Mammary epithelial cell (primary cell): Measurements from ENCODE around the gene MCF2L.

Experiments
- CTCF ChIP-seq, 2 donors: IDR thresholded peaks in 1 of 2; conservative IDR thresholded peaks in 1 of 2; 2 replicates each; pipeline ENCODE4 v1.5.1; 2011 to 2012; ENCODE audit warnings: inconsistent platforms in 2 of 2, low read length in 2 of 2, mild to moderate bottlenecking in 2 of 2, control low read depth in 1 of 2, low read depth in 1 of 2; ENCODE audit not compliant: insufficient read depth in 1 of 2; ENCODE audit errors: extremely low read depth in 1 of 2
- EZH2 ChIP-seq: IDR thresholded peaks from 2 replicates; pipeline ENCODE4 v1.6.1; 2012; ENCODE audit warnings: low read length, inconsistent platforms, borderline replicate concordance

DNA sequence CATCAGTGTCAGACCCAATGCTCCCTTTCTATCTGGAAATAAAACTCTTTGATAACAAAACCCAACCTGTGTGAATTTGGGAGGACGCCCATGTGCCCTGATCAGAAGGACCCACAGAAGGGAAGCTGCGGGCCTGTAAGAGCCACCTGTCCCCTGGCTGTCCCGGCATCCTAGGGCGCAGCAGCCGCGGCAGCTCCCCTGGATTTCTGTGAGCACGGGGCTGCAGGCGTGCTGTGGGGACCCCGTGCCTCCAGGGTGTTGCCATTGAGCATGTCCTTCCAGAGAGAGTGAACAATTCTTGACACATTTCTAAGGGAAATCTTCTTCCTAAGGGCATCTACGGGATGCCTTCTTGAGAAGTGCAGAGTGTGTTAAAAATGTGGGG, 60.0 kb downstream of the MCF2L start:
- TF ChIP-seq EZH2 (no peak), CTCF (conservative IDR thresholded peaks at IDR 0.05 in 1 of 2, IDR thresholded peaks at IDR 0.05 in 1 of 2; ENCODE audit: extremely low read depth in 1 of 2, insufficient read depth in 1 of 2, low read depth in 1 of 2, low read length in 2 of 2) (no peak)
